ENCODE results near the gene MEF2D.

Gene MEF2D

GRCh38 chr1:156515956-156516355 lies 15.4 kb upstream of the MEF2D start:
- no peak overlapping the region for H3K4me3 Mint-ChIP-seq
- H3K9me3 Mint-ChIP-seq, result no peaks in the 10 kb centered on the region
- ATAC-seq (replicated peaks), result no peak
- H3K27me3 Mint-ChIP-seq, result peaks cover 0 to 9% of the 10 kb centered on the region in 2 donors
- no peak overlapping the region for H3K27ac Mint-ChIP-seq
- DNase-seq, result no peak
- peaks cover 4 to 6% of the 10 kb centered on the region in 2 donors for H3K4me1 Mint-ChIP-seq (ENCODE audit: low read depth in 2 of 2)
- H3K36me3 Mint-ChIP-seq (ENCODE audit: insufficient read depth), result no peaks in the 10 kb centered on the region

- ATAC-seq (replicated peaks) (no peak), DNase-seq (no peak)
- Mint-ChIP-seq H3K9me3 (no peaks in the 10 kb centered on the region), H3K36me3 (ENCODE audit: insufficient read depth) (peaks cover 4% of the 10 kb centered on the region), H3K27me3 (peaks cover 0 to 24% of the 10 kb centered on the region in 2 donors), H3K4me1 (ENCODE audit: low read depth in 2 of 2) (peaks cover 19 to 20% of the 10 kb centered on the region in 2 donors), H3K27ac (no peak overlapping the region), H3K4me3 (no peak overlapping the region)
These were observed 12.6 kb upstream of the MEF2D start for GRCh38 chr1:156513185-156513584.

- no peak for DNase-seq
- Mint-ChIP-seq H3K4me1 (ENCODE audit: low read depth in 2 of 2) (peaks cover 25% of the 10 kb centered on the region in 2 donors), H3K27ac (peak overlapping the region in 1 of 2 donors; percentile 24), H3K36me3 (ENCODE audit: insufficient read depth) (peaks cover 9% of the 10 kb centered on the region), H3K4me3 (no peak overlapping the region), H3K27me3 (peaks cover 0 to 24% of the 10 kb centered on the region in 2 donors), H3K9me3 (no peaks in the 10 kb centered on the region)
- ATAC-seq (replicated peaks), result no peak
These were observed 11.1 kb upstream of the MEF2D start for GRCh38 chr1:156511644-156512043.

GRCh38 chr1:156510709-156511108 lies 10.1 kb upstream of the MEF2D start:
- H3K4me3 Mint-ChIP-seq, result no peak overlapping the region
- peaks cover 11% of the 10 kb centered on the region for H3K36me3 Mint-ChIP-seq (ENCODE audit: insufficient read depth)
- ATAC-seq (replicated peaks) (no peak), DNase-seq (no peak)
- H3K27me3 Mint-ChIP-seq, result peaks cover 0 to 24% of the 10 kb centered on the region in 2 donors
- peak overlapping the region in 1 of 2 donors; percentile 63 for H3K27ac Mint-ChIP-seq
- H3K9me3 Mint-ChIP-seq, result no peaks in the 10 kb centered on the region
- peaks cover 27 to 32% of the 10 kb centered on the region in 2 donors for H3K4me1 Mint-ChIP-seq (ENCODE audit: low read depth in 2 of 2)

GRCh38 chr1:156509424-156510034 lies 9.0 kb upstream of the MEF2D start:
- no peak overlapping the region for H3K4me3 Mint-ChIP-seq
- peaks cover 37 to 40% of the 10 kb centered on the region in 2 donors for H3K4me1 Mint-ChIP-seq (ENCODE audit: low read depth in 2 of 2)
- H3K27ac Mint-ChIP-seq, result peak overlapping the region; percentile 94

GRCh38 chr1:156508955-156509234 lies 8.3 kb upstream of the MEF2D start:
- no peak for ATAC-seq (replicated peaks)

More at GRCh38 chr1:156509424-156510034, 9.0 kb upstream of the MEF2D start:
- ATAC-seq (replicated peaks), result no peak
- DNase-seq, result no peak
- peaks cover 23% of the 10 kb centered on the region for H3K36me3 Mint-ChIP-seq (ENCODE audit: insufficient read depth)
- H3K27me3 Mint-ChIP-seq, result peaks cover 0 to 24% of the 10 kb centered on the region in 2 donors
- H3K9me3 Mint-ChIP-seq, result no peaks in the 10 kb centered on the region

GRCh38 chr1:156508205-156508954 lies 7.8 kb upstream of the MEF2D start:
- Mint-ChIP-seq H3K27me3 (peaks cover 0 to 24% of the 10 kb centered on the region in 2 donors), H3K36me3 (ENCODE audit: insufficient read depth) (peaks cover 26% of the 10 kb centered on the region), H3K27ac (peak overlapping the region; percentile 94), H3K4me1 (ENCODE audit: low read depth in 2 of 2) (peaks cover 48 to 49% of the 10 kb centered on the region in 2 donors), H3K9me3 (no peaks in the 10 kb centered on the region), H3K4me3 (peak overlapping the region; percentile 47 to 72)
- no peak for ATAC-seq (replicated peaks)
- DNase-seq, result no peak

More at GRCh38 chr1:156508955-156509234, 8.3 kb upstream of the MEF2D start:
- Mint-ChIP-seq H3K36me3 (ENCODE audit: insufficient read depth) (peaks cover 24% of the 10 kb centered on the region), H3K27ac (peak overlapping the region; percentile 94), H3K4me3 (peak overlapping the region in 1 of 2 donors; percentile 47), H3K27me3 (peaks cover 0 to 24% of the 10 kb centered on the region in 2 donors), H3K4me1 (ENCODE audit: low read depth in 2 of 2) (peaks cover 43 to 46% of the 10 kb centered on the region in 2 donors), H3K9me3 (no peaks in the 10 kb centered on the region)
- DNase-seq, result no peak

- no peaks in the 10 kb centered on the region for H3K9me3 Mint-ChIP-seq
- ATAC-seq (replicated peaks) (no peak), DNase-seq (no peak)
- peaks cover 57 to 63% of the 10 kb centered on the region in 2 donors for H3K4me1 Mint-ChIP-seq (ENCODE audit: low read depth in 2 of 2)
- peak overlapping the region in 1 of 2 donors; percentile 82 for H3K4me3 Mint-ChIP-seq
- peak overlapping the region; percentile 99 to 100 for H3K27ac Mint-ChIP-seq
- H3K36me3 Mint-ChIP-seq (ENCODE audit: insufficient read depth), result peaks cover 39% of the 10 kb centered on the region
- H3K27me3 Mint-ChIP-seq, result peaks cover 0 to 15% of the 10 kb centered on the region in 2 donors
These were observed 5.9 kb upstream of the MEF2D start for GRCh38 chr1:156506450-156506849.

GRCh38 chr1:156505679-156506298 lies 5.2 kb upstream of the MEF2D start:
- Mint-ChIP-seq H3K27me3 (peaks cover 0 to 14% of the 10 kb centered on the region in 2 donors), H3K4me1 (ENCODE audit: low read depth in 2 of 2) (peaks cover 57 to 62% of the 10 kb centered on the region in 2 donors), H3K36me3 (ENCODE audit: insufficient read depth) (peaks cover 44% of the 10 kb centered on the region), H3K4me3 (peak overlapping the region; percentile 82 to 83), H3K27ac (peak overlapping the region; percentile 99 to 100), H3K9me3 (no peaks in the 10 kb centered on the region)
- ATAC-seq (replicated peaks) (no peak), DNase-seq (no peak)

- Mint-ChIP-seq H3K4me3 (peak overlapping the region; percentile 82 to 83), H3K27me3 (peaks cover 0 to 6% of the 10 kb centered on the region in 2 donors), H3K36me3 (ENCODE audit: insufficient read depth) (peaks cover 48% of the 10 kb centered on the region), H3K27ac (peak overlapping the region; percentile 99 to 100), H3K9me3 (no peaks in the 10 kb centered on the region), H3K4me1 (ENCODE audit: low read depth in 2 of 2) (peaks cover 57 to 59% of the 10 kb centered on the region in 2 donors)
- DNase-seq (peak; percentile 94 to 96 (median 94)), ATAC-seq (replicated peaks) (peak; percentile 55)
These were observed 4.5 kb upstream of the MEF2D start for GRCh38 chr1:156504821-156505678.

GRCh38 chr1:156504438-156504813 lies 3.9 kb upstream of the MEF2D start:
- Mint-ChIP-seq H3K9me3 (no peaks in the 10 kb centered on the region), H3K27ac (peak overlapping the region; percentile 99 to 100), H3K27me3 (no peaks in the 10 kb centered on the region), H3K4me1 (ENCODE audit: low read depth in 2 of 2) (peaks cover 57 to 58% of the 10 kb centered on the region in 2 donors), H3K4me3 (peak overlapping the region; percentile 82 to 83), H3K36me3 (ENCODE audit: insufficient read depth) (peaks cover 48% of the 10 kb centered on the region)
- DNase-seq (no peak), ATAC-seq (replicated peaks) (no peak)

GRCh38 chr1:156503698-156504437 lies 3.3 kb upstream of the MEF2D start:
- Mint-ChIP-seq H3K4me1 (ENCODE audit: low read depth in 2 of 2) (peaks cover 54 to 55% of the 10 kb centered on the region in 2 donors), H3K27ac (peak overlapping the region; percentile 99 to 100), H3K4me3 (peak overlapping the region; percentile 82 to 83), H3K9me3 (no peaks in the 10 kb centered on the region), H3K36me3 (ENCODE audit: insufficient read depth) (peaks cover 50% of the 10 kb centered on the region), H3K27me3 (no peaks in the 10 kb centered on the region)
- DNase-seq (no peak), ATAC-seq (replicated peaks) (no peak)

Measured in effector memory CD8-positive, alpha-beta T cell (primary cell).